HL-60 (cell line): ENCODE measurements around the gene RFC2.
A peak's percentile ranks its signal among the peaks of the same experiment; 100 is the strongest.
"Not testable (repeated sequence)": the region's sequence is repeated elsewhere in the genome, so short reads cannot be mapped to it uniquely, and the experiment has no call there.

Experiments used
- DNase-seq, 2 experiments: peaks; one replicate each; pipeline ENCODE4 v3.0.0-alpha.2; 2010 to 2020; ENCODE audit warnings: low read depth in 1 of 2, low spot score in 1 of 2
- H3K27ac ChIP-seq: fragments of 250-450 bp; sonication (Bioruptor Pico); replicated peaks from 2 replicates; pipeline ENCODE4 v1.5.1; 2020; ENCODE audit warnings: mild to moderate bottlenecking, moderate library complexity
- H3K27me3 ChIP-seq: fragments of 250-450 bp; sonication (Bioruptor Pico); 2 replicates; pipeline ENCODE4 v1.5.1; 2021; ENCODE audit warnings: mild to moderate bottlenecking, moderate library complexity; ENCODE audit not compliant: insufficient read depth, poor library complexity, severe bottlenecking
- H3K4me3 ChIP-seq: replicated peaks from 2 replicates; pipeline ENCODE4 v1.5.1; 2011; ENCODE audit warnings: mild to moderate bottlenecking, control low read depth, low read length; ENCODE audit not compliant: insufficient read depth
- CTCF ChIP-seq: IDR thresholded peaks from one replicate; pipeline ENCODE4 v1.5.1; 2011; ENCODE audit warnings: low read length, control low read depth, inconsistent platforms; ENCODE audit not compliant: insufficient read depth
- GABPA ChIP-seq: IDR thresholded peaks from 2 replicates; pipeline ENCODE4 v1.6.1; 2012; ENCODE audit warnings: low read depth
- POLR2AphosphoS5 ChIP-seq: IDR thresholded peaks from 2 replicates; pipeline ENCODE4 v1.6.1; 2012; ENCODE audit warnings: low read depth
- SPI1 ChIP-seq: IDR thresholded peaks from 2 replicates; pipeline ENCODE4 v1.6.1; 2012; ENCODE audit warnings: low read depth, mild to moderate bottlenecking, borderline replicate concordance
- TF ChIP-seq, protein P1 (sequence below): IDR thresholded peaks from 2 replicates; pipeline ENCODE4 v1.6.1; 2012; ENCODE audit warnings: low read depth; ENCODE audit not compliant: insufficient replicate concordance

The RFC2 gene

GRCh38 chr7:74214816-74215630 lies 39.2 kb downstream of the RFC2 start:
- no peak for DNase-seq
- no peaks in the 10 kb centered on the region for H3K27me3 ChIP-seq
- H3K4me3 ChIP-seq, result no peak overlapping the region
- TF ChIP-seq, protein P1, sequence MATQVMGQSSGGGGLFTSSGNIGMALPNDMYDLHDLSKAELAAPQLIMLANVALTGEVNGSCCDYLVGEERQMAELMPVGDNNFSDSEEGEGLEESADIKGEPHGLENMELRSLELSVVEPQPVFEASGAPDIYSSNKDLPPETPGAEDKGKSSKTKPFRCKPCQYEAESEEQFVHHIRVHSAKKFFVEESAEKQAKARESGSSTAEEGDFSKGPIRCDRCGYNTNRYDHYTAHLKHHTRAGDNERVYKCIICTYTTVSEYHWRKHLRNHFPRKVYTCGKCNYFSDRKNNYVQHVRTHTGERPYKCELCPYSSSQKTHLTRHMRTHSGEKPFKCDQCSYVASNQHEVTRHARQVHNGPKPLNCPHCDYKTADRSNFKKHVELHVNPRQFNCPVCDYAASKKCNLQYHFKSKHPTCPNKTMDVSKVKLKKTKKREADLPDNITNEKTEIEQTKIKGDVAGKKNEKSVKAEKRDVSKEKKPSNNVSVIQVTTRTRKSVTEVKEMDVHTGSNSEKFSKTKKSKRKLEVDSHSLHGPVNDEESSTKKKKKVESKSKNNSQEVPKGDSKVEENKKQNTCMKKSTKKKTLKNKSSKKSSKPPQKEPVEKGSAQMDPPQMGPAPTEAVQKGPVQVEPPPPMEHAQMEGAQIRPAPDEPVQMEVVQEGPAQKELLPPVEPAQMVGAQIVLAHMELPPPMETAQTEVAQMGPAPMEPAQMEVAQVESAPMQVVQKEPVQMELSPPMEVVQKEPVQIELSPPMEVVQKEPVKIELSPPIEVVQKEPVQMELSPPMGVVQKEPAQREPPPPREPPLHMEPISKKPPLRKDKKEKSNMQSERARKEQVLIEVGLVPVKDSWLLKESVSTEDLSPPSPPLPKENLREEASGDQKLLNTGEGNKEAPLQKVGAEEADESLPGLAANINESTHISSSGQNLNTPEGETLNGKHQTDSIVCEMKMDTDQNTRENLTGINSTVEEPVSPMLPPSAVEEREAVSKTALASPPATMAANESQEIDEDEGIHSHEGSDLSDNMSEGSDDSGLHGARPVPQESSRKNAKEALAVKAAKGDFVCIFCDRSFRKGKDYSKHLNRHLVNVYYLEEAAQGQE, result no peak
- TF ChIP-seq SPI1 (no peak), POLR2AphosphoS5 (no peak; the same call in 1 of the 2 replicates), GABPA (no peak), CTCF (no peak)
- H3K27ac ChIP-seq, result peak overlapping the region; percentile 91

- no peaks in the 10 kb centered on the region for H3K27me3 ChIP-seq
- no peak for DNase-seq
- peak overlapping the region; percentile 96 for H3K4me3 ChIP-seq
- TF ChIP-seq, protein P1, result no peak
- no peak for TF ChIP-seq GABPA
- TF ChIP-seq POLR2AphosphoS5, result peak; percentile 64
- no peak for TF ChIP-seq CTCF
- no peak for TF ChIP-seq SPI1
- H3K27ac ChIP-seq, result peak overlapping the region; percentile 95
Measured at GRCh38 chr7:74212661-74213060, 41.5 kb downstream of the RFC2 start.

GRCh38 chr7:74208241-74208640 lies 46.0 kb downstream of the RFC2 start:
- H3K27me3 ChIP-seq, H3K27ac ChIP-seq, DNase-seq: not testable (repeated sequence)

DNA sequence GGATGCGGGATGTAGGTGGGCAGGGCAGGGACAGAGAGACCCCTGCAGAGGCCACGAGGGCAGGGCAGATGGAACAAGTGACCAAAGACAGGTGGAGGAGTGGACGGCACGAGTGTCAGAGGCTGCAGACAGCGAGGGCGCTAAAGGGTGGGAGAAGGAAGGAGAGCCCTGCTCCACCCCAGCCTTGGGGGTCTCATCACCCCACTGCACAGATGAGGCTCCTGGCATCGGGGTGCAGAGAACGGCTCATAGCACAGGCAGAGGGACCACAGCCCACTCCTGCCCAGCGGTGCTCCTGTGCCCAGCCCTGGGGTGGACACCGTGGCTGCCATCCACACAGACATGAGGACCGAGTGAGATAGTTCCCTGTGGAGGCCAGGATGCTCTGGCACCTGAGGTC lies 46.6 kb downstream of the RFC2 start:
- H3K4me3 ChIP-seq, result no peak overlapping the region
- DNase-seq, result no peak
- no peak overlapping the region for H3K27ac ChIP-seq
- H3K27me3 ChIP-seq, result no peaks in the 10 kb centered on the region
- TF ChIP-seq GABPA, result no peak
- TF ChIP-seq SPI1, result no peak
- TF ChIP-seq POLR2AphosphoS5, result no peak
- TF ChIP-seq, protein P1, result no peak
- no peak for TF ChIP-seq CTCF

More at GRCh38 chr7:74208241-74208640, 46.0 kb downstream of the RFC2 start:
- H3K4me3 ChIP-seq, result not testable (repeated sequence)
